ENCODE data around the gene ZNF606. TPM values are rescaled to one million over a fixed set of nuclear protein-coding genes. Genes with fewer than 3 reads are reported as not detected.
A peak's percentile ranks its signal among the peaks of the same experiment; 100 is the strongest.

Gene ZNF606
- 41.8 to 46.2 TPM (median 45.4 TPM) in 3 replicates for total RNA-seq

DNA sequence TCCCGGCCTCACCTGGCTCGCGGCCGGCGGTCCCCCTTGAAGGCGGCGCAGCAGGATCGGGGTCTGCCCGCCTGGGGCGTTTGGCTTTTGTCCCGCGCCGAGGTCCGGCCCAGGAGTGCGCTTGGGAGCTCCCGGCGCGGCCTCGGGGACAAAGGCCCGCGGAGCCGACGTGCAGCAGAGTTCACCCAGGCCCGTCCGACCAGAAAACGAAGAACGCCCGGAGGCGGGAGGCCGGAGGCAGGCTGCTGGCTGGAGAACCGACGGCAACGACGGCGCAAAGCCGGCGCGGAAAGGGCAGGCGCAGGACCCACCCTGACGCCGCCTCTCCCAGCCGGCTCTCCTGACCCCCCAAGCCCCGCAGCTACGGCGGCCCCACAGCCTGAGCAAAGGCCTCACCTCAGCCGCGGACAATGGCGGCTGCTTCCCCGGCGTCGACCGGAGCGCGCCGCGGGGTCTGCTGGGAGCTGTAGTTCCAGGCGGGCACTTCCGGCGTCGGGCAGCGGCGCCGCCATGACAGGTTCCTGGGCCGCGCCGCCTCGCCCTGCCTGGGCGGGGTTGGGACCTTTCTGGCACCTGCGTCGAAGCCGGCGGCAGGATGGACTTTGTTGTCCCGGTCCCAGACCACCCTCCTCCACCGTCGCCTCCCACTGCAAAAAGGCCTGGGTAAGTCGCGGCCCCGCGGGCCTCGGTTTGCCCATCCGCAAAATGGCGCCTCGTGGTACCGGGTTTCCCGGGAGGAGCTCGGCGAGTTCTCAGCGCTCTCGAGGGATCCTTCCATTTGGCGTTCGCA, at the start of gene ZNF606:
Gene ZNF606 (minus strand): TSS at position 437 of the 790 bp plus-strand sequence. CDS start 1,501 bp downstream, outside the sequence.
- TF ChIP-seq CTCF (IDR thresholded peaks at IDR 0.05; ENCODE audit: unreplicated experiment): no peak

DNA sequence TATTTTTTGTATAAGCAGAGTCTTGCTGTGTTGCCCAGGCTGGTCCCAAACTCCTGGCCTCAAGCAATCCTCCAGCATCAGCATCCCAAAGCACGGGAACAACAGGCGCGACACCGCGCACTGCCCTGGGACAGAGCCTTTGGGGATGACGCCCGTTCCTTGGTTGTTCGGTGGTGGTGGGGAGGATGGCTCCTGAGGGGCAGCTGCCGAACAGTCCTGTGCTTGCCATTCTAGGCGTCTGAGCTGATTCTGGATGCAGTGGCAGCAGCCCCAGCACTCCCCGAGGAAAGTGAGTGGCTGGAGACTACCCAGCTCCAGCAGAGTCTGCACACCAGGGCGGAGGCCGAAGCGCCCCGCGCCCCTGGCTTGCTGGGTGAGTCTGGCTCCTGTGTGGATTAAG, 49.6 kb upstream of the ZNF606 start:
- Mint-ChIP-seq H3K36me3 (peaks cover 11% of the 10 kb centered on the region), H3K4me1 (no peaks in the 10 kb centered on the region), H3K27ac (no peak overlapping the region), H3K9me3 (peaks cover 44% of the 10 kb centered on the region), H3K27me3 (ENCODE audit: low read depth) (no peaks in the 10 kb centered on the region), H3K4me3 (no peak overlapping the region)
- TF ChIP-seq CTCF (IDR thresholded peaks at IDR 0.05; ENCODE audit: unreplicated experiment): no peak
- no peak for DNase-seq (ENCODE audit: low spot score in 2 of 2, unreplicated experiment in 2 of 2)

More for the DNA sequence above, at the start of gene ZNF606:
- Mint-ChIP-seq H3K9me3 (peaks cover 63% of the 10 kb centered on the region), H3K36me3 (peaks cover 88% of the 10 kb centered on the region), H3K4me3 (peak within 1 kb of the TSS; percentile 81), H3K27ac (peak within 1 kb of the TSS; percentile 92), H3K27me3 (ENCODE audit: low read depth) (no peaks in the 10 kb centered on the region), H3K4me1 (peaks cover 16% of the 10 kb centered on the region)
- peak; percentile 70 to 81 for DNase-seq (ENCODE audit: low spot score in 2 of 2, unreplicated experiment in 2 of 2)

DNA sequence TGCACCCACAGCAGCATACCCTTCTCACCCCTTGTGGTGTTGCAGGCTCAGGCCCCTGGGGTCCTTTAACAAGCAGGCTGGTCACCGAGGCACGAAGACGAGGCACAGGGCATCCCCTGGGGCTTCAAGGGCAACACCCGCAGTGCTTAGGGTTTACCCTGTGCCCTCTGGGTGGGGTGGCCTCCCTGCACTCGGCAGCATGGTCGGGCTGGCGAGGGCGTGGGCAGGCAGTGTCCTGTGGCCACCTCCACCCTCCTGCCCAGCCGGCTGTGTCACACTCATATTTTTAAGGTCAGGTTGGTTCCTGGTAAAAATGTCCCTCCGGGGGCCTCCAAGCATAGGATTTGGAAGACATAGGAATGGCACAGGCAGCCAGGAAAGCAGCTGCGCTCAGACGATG, 45.1 kb upstream of the ZNF606 start:
- Mint-ChIP-seq H3K27me3 (ENCODE audit: low read depth) (no peaks in the 10 kb centered on the region), H3K4me3 (no peak overlapping the region), H3K4me1 (no peaks in the 10 kb centered on the region), H3K36me3 (peaks cover 3% of the 10 kb centered on the region), H3K27ac (no peak overlapping the region), H3K9me3 (peaks cover 49% of the 10 kb centered on the region)
- no peak for TF ChIP-seq CTCF (IDR thresholded peaks at IDR 0.05; ENCODE audit: unreplicated experiment)
- no peak for DNase-seq (ENCODE audit: low spot score in 2 of 2, unreplicated experiment in 2 of 2)

DNA sequence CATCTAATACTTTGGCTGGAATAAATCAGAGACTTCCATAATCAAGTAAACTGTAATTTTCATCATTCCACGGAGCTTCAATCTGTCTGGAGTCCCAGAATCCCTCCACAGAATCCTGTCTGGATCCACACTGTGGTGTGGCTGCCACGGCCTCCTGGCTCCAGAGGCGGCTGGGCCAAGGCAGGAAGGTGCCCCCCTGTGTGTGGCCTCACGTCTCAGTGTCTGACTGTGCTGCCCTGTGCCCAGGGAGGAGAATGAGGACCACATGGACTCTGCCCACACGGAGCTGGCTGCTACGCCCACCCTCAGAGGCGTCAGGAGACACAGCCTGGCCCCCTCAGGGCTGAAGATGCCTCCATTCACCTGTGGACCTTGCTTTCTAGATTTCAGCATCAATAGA, 44.2 kb upstream of the ZNF606 start:
- no peak overlapping the region for H3K27ac Mint-ChIP-seq
- no peaks in the 10 kb centered on the region for H3K27me3 Mint-ChIP-seq (ENCODE audit: low read depth)
- no peaks in the 10 kb centered on the region for H3K4me1 Mint-ChIP-seq
- peaks cover 3% of the 10 kb centered on the region for H3K36me3 Mint-ChIP-seq
- H3K9me3 Mint-ChIP-seq: peaks cover 46% of the 10 kb centered on the region
- DNase-seq (ENCODE audit: low spot score in 2 of 2, unreplicated experiment in 2 of 2): no peak
- no peak overlapping the region for H3K4me3 Mint-ChIP-seq
- no peak for TF ChIP-seq CTCF (IDR thresholded peaks at IDR 0.05; ENCODE audit: unreplicated experiment)

DNA sequence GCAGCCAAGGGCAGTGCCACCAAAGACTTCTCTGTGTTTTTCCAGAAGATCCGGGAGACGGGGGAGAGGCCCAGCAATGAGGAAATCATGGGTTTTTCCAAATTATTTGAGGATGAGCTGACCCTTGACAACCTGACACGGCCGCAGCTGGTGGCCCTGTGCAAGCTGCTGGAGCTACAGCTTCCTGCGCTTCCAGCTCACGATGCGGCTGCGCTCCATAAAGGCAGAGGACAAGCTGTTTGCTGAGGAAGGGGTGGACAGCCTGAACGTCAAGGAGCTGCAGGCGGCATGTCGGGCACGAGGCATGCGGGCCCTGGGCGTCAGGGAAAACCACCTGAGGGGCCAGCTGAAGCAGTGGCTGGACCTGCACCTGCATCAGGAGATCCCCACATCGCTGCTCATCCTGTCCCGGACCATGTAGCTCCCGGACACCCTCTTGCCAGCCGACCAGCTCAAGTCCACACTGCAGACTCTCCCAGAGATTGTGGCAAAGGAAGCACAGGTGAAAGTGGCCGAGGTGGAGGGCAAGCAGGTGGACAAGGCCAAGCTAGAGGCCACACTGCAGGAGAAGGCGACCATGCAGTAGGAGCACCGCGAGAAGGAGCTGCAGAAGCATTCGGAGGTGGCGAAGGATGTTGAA, 42.9 kb upstream of the ZNF606 start:
- DNase-seq (ENCODE audit: low spot score in 2 of 2, unreplicated experiment in 2 of 2): no peak
- H3K27me3 Mint-ChIP-seq (ENCODE audit: low read depth): no peaks in the 10 kb centered on the region
- peaks cover 2% of the 10 kb centered on the region for H3K36me3 Mint-ChIP-seq
- no peak overlapping the region for H3K27ac Mint-ChIP-seq
- H3K4me1 Mint-ChIP-seq: no peaks in the 10 kb centered on the region
- peaks cover 46% of the 10 kb centered on the region for H3K9me3 Mint-ChIP-seq
- H3K4me3 Mint-ChIP-seq: no peak overlapping the region
- TF ChIP-seq CTCF (IDR thresholded peaks at IDR 0.05; ENCODE audit: unreplicated experiment): no peak
